Thoracic aorta (tissue), 2 donors: ENCODE data around the gene NFIX. TPM values are rescaled to one million over a fixed set of nuclear protein-coding genes. Genes with fewer than 3 reads are reported as not detected.

Source experiments
- ATAC-seq: fragments of 150-250 bp; one replicate; pipeline ENCODE4 v1.8.0; 2017; ENCODE audit warnings: low read depth; ENCODE audit not compliant: insufficient number of reproducible peaks, low FRiP score
- DNase-seq: peaks from one replicate; pipeline ENCODE4 v3.0.0-alpha.2; 2020; ENCODE audit warnings: low spot score
- H3K27ac ChIP-seq, 2 donors: fragments of 200-600 bp; sonication (generic); 1 replicate in 1 of 2; 2 replicates in 1 of 2; pipeline ENCODE4 v1.5.1; 2016; ENCODE audit warnings: mild to moderate bottlenecking in 2 of 2, moderate library complexity in 2 of 2
- H3K27me3 ChIP-seq: fragments of 200-600 bp; sonication (generic); replicated peaks from 2 replicates; pipeline ENCODE4 v1.6.0; 2016; ENCODE audit warnings: mild to moderate bottlenecking; ENCODE audit not compliant: insufficient read depth
- H3K36me3 ChIP-seq: fragments of 200-600 bp; sonication (generic); one replicate; pipeline ENCODE4 v1.5.1; 2016
- H3K4me1 ChIP-seq, 2 donors: fragments of 200-600 bp; sonication (generic); 1 replicate in 1 of 2; 2 replicates in 1 of 2; pipeline versions ENCODE4 v1.5.1 to v1.6.0; 2016; ENCODE audit warnings: low read depth in 2 of 2, mild to moderate bottlenecking in 1 of 2; ENCODE audit not compliant: control insufficient read depth in 1 of 2
- H3K4me3 ChIP-seq: fragments of 200-600 bp; sonication (generic); 2 replicates; pipeline ENCODE4 v1.5.1; 2016; ENCODE audit warnings: mild to moderate bottlenecking
- H3K9me3 ChIP-seq: fragments of 200-600 bp; sonication (generic); 2 replicates; pipeline ENCODE4 v1.5.1; 2016
- CTCF ChIP-seq: fragments of 200-600 bp; sonication (generic); IDR thresholded peaks from one replicate; pipeline ENCODE4 v1.5.1; 2019; ENCODE audit warnings: antibody characterized with exemption
- total RNA-seq, 2 donors: library from RNA; depleted of rRNA; stranded (reverse); fragments of >200 nt; gene quantifications; one replicate each; pipeline versions ENCODE4 v1.1.0 to v1.2.3, GENCODE V29; 2016

Gene NFIX
- total RNA-seq, 2 donors from 2014 or later, result 126 to 145 TPM

- Histone ChIP-seq H3K4me3 (no peak overlapping the region), H3K27ac (peak overlapping the region; percentile 77 to 78), H3K4me1 (peaks cover 26 to 70% of the 10 kb centered on the region in 2 donors), H3K36me3 (peaks cover 23% of the 10 kb centered on the region), H3K27me3 (no peaks in the 10 kb centered on the region), H3K9me3 (no peaks in the 10 kb centered on the region)
- TF ChIP-seq CTCF, result no peak
- DNase-seq (no peak), ATAC-seq (no peak)
Measured at GRCh38 chr19:13083627-13084026, 88.4 kb downstream of the NFIX start.

GRCh38 chr19:13085666-13086065 is 90.4 kb downstream of the NFIX start:
- Histone ChIP-seq H3K4me3 (no peak overlapping the region), H3K27me3 (no peaks in the 10 kb centered on the region), H3K27ac (peak overlapping the region; percentile 95 to 98), H3K4me1 (peaks cover 23 to 71% of the 10 kb centered on the region in 2 donors), H3K36me3 (peaks cover 13% of the 10 kb centered on the region), H3K9me3 (no peaks in the 10 kb centered on the region)
- ATAC-seq (no peak), DNase-seq (no peak)
- TF ChIP-seq CTCF, result no peak

GRCh38 chr19:13086341-13086740 is 91.1 kb downstream of the NFIX start:
- Histone ChIP-seq H3K27ac (peak overlapping the region; percentile 95 to 98), H3K4me1 (peaks cover 28 to 78% of the 10 kb centered on the region in 2 donors), H3K27me3 (no peaks in the 10 kb centered on the region), H3K9me3 (no peaks in the 10 kb centered on the region), H3K36me3 (peaks cover 13% of the 10 kb centered on the region), H3K4me3 (no peak overlapping the region)
- TF ChIP-seq CTCF, result no peak
- no peak for DNase-seq
- ATAC-seq, result no peak

DNA sequence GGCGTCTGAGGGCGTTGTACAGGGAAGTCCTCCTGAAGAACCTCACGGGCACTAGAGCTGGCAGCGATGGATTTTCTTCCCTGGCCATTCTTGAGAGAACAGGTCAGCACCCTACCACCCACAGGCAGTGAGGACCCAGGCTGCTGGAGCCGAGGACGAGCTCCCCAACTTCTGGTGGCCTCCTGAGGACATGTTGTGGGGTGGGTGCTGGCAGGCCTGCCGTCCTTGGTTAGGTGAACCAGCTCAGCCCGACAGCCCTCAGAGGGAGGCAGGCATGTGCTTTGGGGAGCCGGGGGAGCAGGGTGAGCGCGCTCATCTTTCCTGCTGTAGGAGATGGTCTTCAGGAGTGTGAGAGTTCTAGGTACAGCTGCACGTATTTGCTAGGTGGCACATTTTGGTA is 92.0 kb downstream of the NFIX start:
- Histone ChIP-seq H3K9me3 (no peaks in the 10 kb centered on the region), H3K27ac (peak overlapping the region; percentile 95 to 98), H3K4me1 (peaks cover 29 to 76% of the 10 kb centered on the region in 2 donors), H3K36me3 (peaks cover 8% of the 10 kb centered on the region), H3K27me3 (no peaks in the 10 kb centered on the region), H3K4me3 (no peak overlapping the region)
- ATAC-seq (no peak), DNase-seq (no peak)
- TF ChIP-seq CTCF, result no peak

DNA sequence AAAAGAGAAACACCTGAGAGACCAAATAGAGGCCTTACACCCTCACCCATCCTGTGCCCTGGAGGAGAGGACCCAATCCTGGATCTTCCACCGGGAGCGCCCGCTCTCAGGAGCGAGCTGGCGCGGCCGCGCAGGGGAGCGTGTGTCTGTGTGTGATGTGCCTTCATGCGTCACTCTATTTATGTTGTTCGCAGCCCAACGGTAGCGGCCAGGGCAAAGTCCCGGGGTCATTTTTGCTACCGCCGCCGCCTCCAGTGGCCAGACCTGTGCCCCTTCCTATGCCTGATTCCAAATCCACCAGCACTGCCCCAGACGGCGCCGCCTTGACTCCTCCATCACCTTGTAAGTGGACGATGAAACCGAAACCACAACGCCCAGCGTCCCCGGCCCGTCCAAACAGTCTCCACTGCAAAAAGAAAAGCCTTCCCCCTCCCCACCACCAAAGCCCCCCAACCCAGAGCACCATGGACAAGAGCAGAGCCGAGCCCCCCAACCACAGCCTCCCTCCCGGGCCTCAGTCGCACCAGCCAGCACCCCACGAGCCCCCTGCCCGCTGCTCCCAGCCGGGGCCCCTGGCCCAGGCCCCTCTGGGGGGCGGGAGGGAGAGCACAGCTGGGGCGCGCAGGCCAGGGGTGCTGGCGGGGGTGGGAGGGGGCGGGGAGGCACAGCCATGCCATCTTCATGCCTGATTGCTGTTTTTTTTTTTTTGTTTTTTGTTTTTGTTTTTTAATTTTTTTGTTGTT is 92.7 kb downstream of the NFIX start:
- no peak for DNase-seq
- H3K27ac ChIP-seq, result peak overlapping the region; percentile 95 to 98
- no peak for TF ChIP-seq CTCF
- peaks cover 31 to 76% of the 10 kb centered on the region in 2 donors for H3K4me1 ChIP-seq
- no peaks in the 10 kb centered on the region for H3K9me3 ChIP-seq
- H3K4me3 ChIP-seq, result no peak overlapping the region
- H3K36me3 ChIP-seq, result peaks cover 8% of the 10 kb centered on the region
- no peak for ATAC-seq
- H3K27me3 ChIP-seq, result no peaks in the 10 kb centered on the region
